HG02623 (cell line): Measurements from ENCODE around the gene BBC3.

ENCODE experiments used
- ATAC-seq: cut with Tn5 transposase; IDR thresholded peaks from one replicate; pipeline ENCODE4 v1.9.1; 2021; ENCODE audit warnings: moderate library complexity; ENCODE audit not compliant: unreplicated experiment

BBC3 gene

DNA sequence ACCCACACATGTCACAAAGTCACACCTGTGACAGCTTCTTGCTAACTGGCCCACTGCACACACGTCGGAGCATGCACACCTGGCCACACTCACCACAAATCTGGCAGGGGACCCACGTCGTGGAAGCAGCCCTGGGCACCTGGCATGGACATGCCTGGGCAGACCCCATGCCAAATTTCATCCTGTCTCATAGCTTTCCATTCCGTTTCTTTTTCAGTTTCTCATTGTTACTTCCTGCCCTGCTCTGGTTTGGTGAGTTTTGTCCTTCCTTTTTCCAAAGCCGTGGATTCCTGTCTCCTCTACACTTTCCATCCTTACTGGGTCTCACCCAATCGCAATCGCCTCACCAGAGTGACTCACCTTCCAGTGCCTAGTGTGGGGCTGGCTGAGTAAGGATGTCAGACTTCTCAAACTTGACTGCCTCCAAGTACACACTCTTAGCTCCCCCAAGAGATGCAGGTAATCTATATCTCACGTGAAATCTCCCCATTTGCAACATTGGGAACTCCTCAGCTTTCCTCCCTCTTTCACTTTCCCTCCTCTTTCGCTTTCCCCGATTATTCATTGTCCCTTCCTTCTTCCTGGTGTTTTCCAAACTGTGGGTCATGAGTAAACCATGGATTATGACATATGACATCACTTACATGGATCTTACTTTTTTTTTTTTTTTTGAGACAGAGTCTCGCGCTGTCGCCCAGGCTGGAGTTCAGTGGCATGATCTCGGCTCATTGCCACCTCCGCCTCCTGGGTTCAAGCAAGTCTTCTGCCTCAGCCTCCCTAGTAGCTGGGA, 1.6 kb upstream of the BBC3 start:
- ATAC-seq, result no peak

DNA sequence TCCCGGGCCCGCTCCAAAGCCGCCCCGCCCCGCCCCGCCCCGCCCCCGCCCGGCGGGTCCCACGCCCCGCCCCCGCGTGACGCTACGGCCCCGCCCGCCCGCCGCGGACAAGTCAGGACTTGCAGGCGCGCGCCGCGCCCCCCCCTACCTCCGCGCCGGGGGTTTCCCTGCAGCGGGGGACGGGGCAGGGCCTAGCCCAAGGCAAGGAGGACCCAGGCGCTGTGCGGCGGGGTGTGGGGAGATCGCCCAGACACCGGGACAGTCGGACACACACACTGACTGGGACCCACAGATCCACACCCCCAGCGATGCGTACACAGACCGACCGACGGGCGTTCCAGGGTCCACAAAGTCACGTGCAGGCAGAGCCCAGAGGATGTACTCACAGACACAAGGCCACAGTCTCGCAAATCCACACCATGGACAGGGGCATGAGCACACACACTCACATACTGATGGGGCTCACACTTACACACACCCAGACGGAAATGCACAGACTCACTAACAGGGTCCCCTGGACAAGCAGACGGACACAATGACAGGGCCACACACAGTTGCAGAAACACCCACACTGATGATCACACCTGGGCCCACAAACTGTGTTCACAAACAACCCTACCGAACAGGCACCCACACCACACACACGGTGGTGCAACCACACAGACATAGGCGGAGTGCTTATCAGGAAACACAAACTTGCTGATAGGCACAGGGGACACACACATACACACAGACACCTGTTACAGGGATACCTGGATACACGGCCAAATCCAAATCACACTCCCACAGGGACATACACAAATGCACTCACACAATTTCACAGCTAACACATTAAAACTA, 436 bp upstream of the BBC3 start:
- peak; percentile 30 for ATAC-seq

DNA sequence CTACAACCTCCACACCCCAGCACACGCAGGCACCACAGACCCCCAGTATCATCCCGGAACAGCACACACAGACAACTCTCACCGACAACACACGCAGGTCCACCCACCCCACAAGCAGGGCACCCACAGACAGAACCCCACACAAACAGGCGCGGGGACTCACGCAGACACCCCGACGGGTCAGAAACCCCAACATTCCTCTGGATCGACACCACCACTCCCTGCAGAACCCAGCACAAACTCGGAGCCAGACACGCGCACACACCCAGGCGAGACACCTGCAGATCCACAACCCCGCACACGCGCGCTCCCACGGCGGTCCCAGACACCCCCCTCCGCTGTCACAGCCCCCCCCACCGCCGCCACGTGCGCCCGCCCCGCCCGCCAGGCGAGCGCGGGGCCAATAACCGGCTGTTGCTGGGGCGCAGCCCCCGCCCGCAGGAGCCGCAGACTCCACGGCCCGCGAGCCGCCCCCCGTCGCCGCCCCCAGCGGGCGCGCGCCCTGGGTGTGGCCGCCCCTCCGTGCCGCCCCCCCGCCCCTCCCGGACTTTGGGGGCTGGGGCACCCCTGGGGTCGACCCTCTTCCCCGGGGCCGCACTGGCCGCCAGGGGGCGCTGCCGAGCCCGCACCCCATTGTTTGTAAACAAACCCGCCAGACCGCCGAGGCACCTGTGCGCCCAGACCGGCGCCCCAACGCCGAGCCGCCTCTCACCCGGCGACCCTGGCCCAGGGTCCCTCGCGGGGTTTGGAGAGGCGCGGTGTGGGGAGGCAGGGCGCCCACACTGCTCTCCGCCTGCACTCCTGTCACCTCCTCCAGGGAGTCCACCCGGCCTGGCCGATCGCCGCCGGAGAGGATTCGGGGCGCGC, 712 bp downstream of the BBC3 start:
- ATAC-seq, result no peak

DNA sequence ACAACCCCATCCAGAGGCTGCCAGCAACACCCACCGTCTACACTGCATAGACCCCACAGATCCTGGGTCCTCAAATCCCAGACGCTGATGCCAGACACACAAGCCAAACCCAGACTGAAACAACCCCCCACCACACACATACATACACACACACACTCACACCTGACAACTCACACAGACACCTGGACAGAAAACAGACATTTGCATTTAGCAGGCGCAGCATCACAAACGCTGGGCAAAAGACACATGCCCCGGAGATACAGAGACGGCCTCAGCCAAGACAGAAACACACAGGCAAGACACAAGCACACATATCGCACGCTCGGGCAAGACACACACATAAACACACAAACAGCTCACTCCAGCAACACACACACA, 1.3 kb downstream of the BBC3 start:
- ATAC-seq, result no peak

DNA sequence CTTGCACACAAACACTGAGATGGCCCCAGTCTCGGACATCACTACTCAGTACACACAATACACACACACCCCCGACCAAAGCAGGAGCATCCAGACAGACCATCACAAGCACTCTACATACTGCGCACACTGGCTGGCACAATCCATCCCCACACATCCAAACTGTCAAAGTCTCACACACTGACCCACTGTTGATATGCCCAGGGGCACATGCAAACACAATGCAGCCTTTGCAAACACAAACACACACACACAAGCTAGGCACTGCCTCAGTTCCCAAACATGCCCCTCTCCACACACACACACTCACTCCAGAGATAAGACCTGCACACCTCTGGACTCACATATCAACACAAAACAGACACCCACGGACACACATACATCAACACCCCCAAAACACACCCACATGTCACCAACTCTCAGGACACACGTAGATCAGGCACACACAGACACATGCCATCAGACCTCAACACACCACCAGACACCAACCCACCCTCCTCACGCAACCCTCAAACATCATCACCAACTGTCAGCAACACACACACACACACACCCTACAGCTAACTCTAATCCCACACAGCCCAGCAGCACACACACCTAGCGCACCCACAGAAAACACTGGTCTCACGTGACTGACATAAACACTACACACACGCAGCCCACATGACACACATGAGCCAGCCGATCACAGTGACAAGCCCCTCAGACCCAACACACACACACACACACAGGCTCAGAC, 1.9 kb downstream of the BBC3 start:
- no peak for ATAC-seq

DNA sequence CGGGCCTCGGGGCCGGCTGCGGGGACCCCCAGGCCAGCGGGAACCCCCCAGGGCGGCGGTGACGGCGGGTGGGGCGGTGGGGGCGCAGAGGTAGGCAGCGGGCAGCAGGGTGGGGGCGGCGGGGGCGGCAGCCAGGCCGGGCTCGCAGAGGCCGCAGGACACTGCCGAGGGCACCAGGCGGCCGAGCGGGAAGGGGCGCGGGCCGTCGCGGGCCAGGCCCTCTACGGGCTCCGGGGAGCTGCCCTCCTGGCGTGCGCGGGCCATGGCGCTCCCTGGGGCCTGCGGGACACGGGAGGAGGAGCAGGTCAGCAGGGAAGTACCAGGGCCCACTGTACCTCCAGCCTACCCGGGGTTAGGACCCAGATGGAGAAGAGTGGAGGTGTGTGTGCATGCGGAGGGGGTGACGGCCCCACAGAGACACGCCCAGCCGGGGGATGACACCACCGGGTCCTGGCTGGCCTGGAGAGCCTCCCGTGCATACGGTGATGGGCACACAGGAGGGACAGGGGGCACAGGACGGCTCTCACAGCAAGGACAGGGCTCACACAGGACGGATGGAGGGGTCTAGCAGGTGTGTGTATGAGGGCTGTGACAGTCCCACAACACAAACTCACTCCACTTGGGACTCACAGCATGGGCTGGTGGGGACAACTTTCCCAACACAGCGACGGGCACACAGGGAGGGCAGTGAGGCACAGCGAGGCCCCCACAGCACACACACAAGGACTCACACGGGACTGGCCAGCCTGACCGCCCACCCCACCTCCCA, 2.6 kb downstream of the BBC3 start:
- no peak for ATAC-seq

DNA sequence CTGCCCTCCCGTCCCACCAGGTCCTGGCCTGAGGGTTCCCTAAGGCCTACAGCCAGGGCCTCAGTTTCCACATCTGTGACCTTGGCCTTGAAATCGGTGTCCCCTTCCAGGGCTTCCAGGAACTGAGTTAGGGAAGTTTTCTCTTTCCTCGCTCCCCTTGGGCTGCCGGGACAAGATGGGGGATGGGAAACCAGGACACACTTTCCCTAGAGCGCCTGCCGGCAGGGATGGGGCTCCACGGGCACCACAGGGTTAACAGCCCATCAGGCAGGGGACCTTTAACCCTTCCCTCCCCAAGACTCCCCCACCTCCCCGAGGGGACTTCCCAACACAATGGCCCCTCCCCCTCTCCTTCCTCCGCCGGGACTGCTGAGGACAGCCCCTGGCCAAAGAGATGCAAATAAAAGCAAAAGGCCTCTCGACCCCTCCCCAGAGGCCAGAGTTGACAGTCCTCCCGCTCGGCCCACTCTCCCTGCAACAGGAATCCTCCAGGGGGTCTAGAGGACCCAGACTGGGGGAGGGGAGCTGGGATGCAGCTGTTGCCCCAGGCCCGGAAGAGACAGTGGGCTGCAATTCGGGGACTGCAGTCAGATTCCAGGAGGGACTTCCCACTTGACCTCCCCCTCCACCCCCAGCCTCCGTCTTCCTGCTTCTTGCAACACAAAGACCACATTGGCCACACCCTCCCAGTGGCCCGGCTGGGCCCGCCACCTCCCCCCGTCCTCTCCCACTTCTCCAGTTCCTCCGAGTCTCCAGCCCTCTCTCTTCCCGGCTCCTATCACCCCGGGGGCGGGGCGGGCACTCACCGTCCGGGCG, 3.4 kb downstream of the BBC3 start:
- no peak for ATAC-seq

DNA sequence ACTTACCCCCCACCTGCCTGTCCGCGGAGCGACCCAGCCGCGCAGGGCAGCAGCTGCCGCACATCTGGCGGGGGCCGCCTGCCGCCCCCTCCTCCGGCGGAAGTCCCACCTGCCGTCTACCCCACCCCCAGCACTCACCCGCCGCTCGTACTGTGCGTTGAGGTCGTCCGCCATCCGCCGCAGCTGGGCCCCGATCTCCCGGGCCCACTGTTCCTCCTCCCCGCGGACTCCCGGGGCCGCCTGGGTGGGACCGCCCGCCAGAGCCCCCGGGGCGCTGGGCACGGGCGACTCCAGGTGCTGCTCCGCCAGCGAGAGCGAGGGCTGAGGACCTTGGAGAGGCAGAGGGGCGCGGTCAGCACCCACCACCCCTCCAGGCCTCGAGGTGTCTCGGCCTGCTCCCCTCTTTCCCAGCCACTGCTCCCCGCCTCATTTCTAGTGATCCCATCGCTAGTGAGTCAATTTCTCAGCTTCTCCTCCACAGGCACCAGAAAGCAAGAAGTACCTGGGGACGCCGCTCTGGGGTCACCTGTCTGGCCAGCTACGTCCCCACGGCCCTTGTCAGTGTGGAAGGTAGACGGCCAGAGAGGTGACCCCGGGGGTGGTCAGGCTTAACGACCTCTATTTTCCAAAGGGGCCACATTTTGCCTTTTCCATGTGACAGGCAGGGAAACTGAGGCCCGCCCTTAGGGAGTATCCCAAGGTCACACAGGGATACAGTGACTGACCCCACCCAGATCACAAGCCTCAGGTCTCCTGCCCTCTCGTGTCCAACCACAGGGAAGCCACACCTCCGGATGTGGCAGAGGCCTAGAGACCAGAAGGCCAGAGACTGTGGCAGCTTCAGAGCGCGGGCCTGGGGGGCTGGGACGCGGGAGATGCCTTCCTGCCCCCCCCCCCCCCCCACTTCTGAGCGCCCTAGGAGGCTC, 4.3 kb downstream of the BBC3 start:
- ATAC-seq, result peak; percentile 23

DNA sequence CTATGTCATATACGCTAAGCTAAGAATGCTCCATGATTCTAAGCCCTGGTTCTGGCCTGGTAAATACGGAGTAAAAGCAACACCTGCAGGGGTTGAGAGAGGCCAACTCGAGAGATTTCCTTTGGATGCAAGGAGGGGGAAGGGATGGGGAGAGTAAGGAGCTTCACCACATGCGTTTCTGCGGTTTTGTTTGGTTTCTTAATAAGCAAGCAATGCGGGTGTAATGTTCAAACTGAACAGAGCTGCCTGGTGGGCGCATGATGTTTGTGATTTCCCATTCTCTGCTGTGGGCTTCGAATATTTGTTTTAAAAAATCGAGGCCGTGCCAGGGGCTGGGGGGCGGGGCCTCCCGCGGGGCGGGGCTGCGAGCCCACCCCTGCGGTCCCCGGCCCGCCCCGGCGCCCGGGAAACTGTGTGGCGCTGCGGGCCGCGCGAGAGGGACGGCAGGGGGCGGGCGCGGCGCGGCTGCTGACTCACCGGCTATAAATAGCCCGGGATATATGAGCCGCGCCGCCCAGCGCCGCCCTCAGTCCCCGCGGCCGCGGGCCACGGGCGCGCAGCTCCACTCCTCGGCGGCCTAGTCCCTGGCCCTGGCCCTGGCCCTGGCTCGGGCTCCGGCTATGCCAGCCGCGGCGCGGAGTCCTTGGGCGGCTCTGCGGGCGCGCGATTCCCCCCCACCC, 5.1 kb downstream of the BBC3 start:
- ATAC-seq, result peak; percentile 32

DNA sequence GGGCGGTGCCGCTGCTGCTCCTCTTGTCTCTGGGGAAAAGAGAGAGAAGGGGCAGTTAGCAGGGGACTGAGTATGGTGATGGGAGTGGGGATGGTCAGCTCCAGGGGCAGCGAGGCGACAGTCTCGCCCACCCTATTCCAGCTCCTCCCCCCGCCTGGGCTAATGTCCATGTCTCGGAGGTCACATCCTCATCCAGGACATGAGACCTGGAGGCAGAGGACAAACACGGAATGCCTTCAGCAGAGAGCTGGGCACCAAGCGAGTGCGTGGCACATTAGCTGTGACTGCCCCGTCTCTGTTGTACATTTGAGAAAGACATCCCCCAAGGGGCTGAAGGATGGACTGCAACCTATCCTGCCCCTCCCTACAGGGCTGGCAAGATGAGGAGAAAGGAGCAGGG, 9.1 kb downstream of the BBC3 start:
- no peak for ATAC-seq

DNA sequence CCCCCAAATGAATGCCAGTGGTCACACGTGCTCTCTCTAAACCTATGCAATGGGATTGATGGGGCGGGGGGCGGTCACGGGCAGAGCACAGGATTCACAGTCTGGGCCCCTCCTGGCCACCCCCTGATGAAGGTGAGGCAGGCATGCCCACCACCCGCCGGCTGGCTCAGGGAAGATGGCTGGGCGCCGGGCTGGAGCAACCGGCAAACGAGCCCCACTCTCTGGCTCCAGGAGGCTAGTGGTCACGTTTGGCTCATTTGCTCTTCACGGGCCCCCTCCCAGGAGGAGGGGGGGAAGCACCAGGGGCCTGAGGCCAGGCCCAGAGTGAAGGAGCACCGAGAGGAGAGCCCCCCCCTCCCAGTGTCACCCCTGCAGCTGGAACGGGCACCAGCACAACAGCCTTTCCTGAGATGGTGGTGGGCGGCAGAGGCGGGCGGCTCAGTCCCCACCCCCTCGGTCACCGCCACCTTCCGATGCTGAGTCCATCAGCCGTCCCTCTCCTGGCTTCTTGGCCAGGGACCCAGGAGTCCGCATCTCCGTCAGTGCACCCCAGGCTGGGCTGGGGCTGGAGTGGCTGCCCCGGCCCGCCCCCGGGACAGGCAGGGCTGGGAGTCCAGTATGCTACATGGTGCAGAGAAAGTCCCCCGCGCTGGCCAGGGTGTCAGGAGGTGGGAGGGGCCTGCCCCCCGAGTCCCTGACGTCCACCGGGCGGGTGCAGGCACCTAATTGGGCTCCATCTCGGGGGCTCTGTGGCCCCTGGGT, 9.7 kb downstream of the BBC3 start:
- no peak for ATAC-seq

DNA sequence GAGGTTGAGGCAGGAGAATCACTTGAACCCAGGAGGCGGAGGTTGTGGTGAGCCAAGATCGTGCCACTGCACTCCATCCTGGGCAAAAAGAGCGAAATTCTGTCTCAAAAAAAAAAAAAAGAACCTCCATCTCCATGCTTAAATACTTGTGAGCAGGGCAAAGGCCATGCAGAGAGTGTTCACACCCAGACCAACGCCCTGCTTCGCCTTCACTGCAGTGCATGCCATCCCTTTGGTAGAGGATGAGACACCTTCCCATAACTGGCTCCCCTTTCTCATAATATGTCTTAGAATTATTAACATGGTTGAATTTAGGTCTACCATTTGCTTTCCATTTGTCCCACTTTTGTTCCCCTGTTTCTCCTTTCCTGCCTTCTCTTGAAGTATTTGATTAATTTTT, 15.4 kb downstream of the BBC3 start:
- ATAC-seq, result no peak

DNA sequence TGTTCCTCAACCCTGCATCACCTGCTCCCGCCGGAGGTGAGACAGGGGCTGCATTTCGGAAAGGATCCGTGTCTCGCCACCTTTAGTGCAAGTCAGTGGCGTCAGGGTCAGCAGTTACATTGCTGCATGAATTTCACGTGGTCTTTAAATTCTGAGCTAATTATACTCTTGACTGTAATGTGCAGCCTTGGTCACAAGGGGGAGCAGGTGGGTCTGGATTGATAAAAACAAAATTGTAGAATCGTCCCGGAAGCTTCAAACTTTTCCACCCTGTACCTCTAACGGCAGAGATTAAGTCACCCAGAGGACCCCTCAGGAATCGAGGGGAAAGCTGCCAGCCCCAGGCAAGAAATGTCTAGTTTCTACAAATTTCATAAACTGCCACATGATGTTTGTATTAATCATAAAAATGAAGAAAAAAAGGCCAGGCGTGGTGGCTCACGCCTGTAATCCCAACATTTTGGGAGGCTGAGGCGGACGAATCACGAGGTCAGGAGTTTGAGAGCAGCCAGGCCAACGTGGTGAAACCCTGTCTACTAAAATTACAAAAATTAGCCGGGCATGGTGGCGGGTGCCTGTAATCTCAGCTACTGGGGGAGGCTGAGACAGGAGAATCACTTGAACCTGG, 20.2 kb downstream of the BBC3 start:
- ATAC-seq, result no peak

DNA sequence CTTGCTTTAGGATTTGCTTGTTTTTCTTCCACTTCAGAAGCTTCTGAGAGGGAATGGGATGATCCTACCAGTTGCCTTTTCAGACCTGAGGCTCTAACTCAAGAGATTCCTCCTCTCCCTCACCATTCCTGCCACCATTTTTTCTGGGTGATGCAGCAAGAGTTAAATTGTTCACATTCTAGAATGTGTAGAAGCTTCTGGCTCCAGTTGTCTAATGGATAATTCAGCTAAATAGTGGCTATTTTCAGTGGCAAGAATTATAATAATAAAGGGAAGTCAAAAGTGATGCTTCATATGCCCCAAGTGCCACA, 20.9 kb downstream of the BBC3 start:
- no peak for ATAC-seq

DNA sequence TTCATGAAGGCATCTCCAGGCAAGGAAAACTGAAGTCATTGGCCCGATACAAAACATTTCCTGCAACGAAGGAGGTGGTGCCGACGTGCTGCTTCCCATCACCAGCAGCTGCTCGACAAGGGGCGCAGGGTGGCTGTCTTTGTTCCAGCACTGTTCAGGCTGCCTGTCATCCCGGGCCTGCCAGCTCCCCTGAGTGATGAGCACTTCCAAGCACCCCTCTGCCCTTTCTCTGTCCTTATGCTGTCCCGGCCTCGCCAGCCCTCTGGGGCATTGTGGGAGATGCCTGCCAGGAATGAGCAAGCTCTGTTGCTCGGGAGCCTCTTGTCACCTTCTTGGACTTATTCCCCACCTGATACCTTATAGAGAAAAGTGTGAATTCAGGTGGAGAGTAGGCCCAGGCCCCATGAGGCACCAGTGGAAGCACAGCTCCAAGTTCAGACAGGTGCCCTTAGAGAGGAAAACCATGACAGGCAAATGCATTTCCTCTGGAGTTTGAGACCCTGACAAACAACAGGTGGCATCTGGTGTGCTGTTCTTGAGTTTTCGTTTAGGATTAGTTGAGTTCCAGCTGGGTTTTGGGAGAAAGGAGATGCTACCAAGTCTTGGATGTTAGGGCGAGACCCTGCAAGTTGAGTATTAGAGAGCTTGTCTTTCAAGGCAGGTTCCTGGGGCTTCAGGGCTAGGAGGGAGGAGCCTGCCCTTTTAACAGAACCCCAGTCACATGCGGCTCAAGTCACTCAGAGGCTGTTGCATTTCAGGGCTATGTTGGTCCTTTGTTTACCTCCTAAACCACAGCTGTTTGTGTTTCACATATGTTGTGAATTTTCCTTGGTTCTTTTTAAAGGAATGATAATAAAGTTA, 21.4 kb downstream of the BBC3 start:
- ATAC-seq, result no peak

DNA sequence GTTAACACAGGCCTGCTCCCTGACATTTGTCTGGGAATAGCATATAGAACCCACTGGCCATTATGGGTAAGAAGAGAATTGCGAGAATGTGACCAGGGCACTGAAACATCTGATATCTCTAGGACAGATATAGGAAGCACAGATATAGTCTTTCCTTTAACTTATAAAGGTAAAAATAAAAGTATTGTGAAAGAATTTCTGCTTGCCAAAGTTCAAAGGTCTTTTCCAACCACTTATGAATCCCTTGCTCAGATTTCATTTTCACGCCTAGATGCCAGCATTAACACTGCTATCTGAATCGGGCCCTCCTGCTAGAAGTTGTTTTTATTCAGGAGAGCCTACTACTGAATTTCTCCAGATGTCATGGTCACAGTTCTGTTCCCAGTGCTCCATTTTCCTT, 27.7 kb downstream of the BBC3 start:
- no peak for ATAC-seq
